AG10803 (cell line): ENCODE data around the gene CSNK2A2.

Source experiments
- DNase-seq: peaks from one replicate; pipeline ENCODE4 v3.0.0; 2010; ENCODE audit warnings: low read depth
- H3K4me3 ChIP-seq: 2 replicates; pipeline ENCODE4 v1.5.1; 2011; ENCODE audit warnings: mild to moderate bottlenecking, low read length, control low read depth
- CTCF ChIP-seq: conservative IDR thresholded peaks from 2 replicates; pipeline ENCODE4 v1.5.1; 2011; ENCODE audit warnings: mild to moderate bottlenecking, low read length, control low read depth, inconsistent platforms

CSNK2A2 gene

GRCh38 chr16:58160855-58161254, 37.1 kb downstream of the CSNK2A2 start:
- no peak overlapping the region for H3K4me3 ChIP-seq
- no peak for DNase-seq
- no peak for TF ChIP-seq CTCF

- TF ChIP-seq CTCF: no peak
- DNase-seq: no peak
- no peak overlapping the region for H3K4me3 ChIP-seq
Observed at GRCh38 chr16:58158725-58159124, 39.2 kb downstream of the CSNK2A2 start.

GRCh38 chr16:58157951-58158540, 39.9 kb downstream of the CSNK2A2 start:
- no peak for DNase-seq
- TF ChIP-seq CTCF: no peak
- no peak overlapping the region for H3K4me3 ChIP-seq

DNA sequence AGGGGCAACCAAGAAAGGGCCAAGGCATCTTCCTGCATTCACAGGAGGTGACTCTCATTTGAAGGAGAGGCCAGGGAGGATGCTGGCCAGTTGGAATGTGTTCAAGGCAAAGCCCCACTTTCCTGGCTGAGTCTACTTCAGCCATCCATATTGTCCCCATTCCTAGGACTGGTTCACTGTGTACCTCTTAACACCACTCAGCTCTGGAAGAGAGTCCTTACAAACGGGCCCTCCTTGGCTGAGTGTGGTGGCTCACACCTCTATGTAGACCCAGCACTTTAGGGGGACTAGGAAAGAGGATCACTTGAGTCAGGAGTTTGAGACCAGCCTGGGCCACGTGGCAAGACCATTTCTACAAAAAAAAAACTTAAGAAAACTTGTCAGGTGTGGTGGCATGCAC, 40.7 kb downstream of the CSNK2A2 start:
- no peak for TF ChIP-seq CTCF
- no peak overlapping the region for H3K4me3 ChIP-seq

GRCh38 chr16:58155839-58156238, 42.1 kb downstream of the CSNK2A2 start:
- H3K4me3 ChIP-seq: no peak overlapping the region
- DNase-seq: no peak
- TF ChIP-seq CTCF: no peak

More for the DNA sequence above, 40.7 kb downstream of the CSNK2A2 start:
- no peak for DNase-seq

DNA sequence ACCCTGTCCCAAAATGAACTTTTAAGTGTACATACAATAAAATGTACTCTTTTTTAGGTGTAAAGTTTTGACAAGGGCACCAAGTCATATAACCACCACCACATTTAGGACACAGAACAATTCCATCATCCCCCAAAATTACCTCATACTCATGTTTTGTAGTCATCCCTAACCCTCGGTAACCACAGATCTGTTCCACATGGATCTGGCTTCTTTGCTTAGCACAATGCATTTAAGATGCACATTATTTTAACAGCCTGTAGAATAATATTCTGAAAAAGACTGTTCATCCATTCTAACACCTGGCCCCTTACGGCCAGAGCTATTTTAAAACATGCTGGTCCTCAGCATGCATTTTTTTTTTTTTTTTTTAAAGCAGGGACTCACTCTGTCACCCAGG, 43.6 kb downstream of the CSNK2A2 start:
- TF ChIP-seq CTCF: no peak
- no peak overlapping the region for H3K4me3 ChIP-seq
- DNase-seq: peak; percentile 25

DNA sequence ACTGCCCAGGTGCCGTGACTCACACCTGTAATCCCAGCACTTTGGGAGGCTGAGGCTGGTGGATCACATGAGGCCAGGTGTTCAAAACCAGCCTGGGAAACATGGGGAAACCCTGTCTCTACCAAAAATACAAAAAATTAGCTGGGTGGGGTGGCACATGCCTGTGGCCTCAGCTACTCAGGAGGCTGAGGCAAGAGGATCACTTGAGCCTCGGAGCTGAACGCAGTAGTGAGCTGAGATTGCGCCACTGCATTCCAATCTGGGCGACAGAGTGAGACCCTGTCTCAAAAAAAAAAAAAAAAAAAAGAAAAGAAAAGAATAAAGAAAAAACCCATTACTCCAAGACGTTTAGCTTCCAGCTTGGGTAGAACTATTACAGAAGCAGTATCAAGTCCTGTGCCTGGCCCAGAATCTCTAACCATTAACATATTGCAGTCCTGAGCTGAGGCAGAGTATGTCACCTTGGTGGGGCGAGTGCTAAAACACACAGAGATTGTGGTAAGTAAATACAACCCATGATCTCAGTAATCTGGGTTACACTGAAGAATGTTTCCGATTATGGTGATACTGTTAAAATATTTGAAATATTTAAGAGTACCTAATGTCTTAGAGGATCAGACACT, 45.5 kb downstream of the CSNK2A2 start:
- DNase-seq: peak; percentile 26
- TF ChIP-seq CTCF: no peak
- no peak overlapping the region for H3K4me3 ChIP-seq
